GM18511 (cell line): ENCODE results near the gene IPO7.
A peak's percentile ranks its signal among the peaks of the same experiment; 100 is the strongest.
"Not testable (repeated sequence)": the region's sequence is repeated elsewhere in the genome, so short reads cannot be mapped to it uniquely, and the experiment has no call there.

Source experiments
- ATAC-seq: cut with Tn5 transposase; IDR thresholded peaks from one replicate; pipeline ENCODE4 v1.9.1; 2021; ENCODE audit warnings: mild to moderate bottlenecking, moderate library complexity; ENCODE audit not compliant: unreplicated experiment

IPO7 gene

GRCh38 chr11:9384535-9385326 is at the start of gene IPO7:
Gene IPO7, plus strand, starts transcription at chr11:9384652. Its CDS starts 112 bp downstream, at chr11:9384764.
- peak; percentile 93 for ATAC-seq

- no peak for ATAC-seq
Observed at GRCh38 chr11:9341638-9342178, 42.7 kb upstream of the IPO7 start.

DNA sequence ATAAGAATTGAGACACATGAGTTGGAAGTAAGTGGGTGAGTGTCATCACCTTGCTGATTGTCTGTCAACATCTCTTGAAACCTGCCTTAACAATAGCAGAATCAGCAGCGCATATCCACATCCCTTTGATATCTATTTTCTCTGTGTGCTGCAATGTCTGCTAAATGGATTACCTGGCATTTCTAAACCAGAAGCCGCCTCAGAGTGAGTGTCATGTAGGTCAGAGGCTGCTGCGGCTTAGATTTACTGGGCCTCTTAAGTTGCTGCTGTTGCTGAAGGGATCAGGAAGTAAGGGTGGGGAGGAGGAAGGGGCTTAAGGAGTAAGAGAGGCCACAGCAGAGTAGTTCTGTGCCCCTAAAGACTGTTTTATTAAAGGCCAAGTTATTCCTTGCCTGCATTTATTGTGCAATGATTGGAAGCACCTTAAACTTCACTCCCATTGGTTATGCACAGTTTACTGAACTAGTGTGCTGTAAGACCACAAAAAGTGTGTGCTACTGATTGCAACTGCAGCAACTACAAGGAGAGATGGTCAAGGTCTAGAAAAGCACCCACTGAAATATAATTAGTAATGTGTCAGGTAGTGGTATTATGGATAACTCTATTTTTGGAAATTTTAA is 40.3 kb upstream of the IPO7 start:
- ATAC-seq, result no peak

DNA sequence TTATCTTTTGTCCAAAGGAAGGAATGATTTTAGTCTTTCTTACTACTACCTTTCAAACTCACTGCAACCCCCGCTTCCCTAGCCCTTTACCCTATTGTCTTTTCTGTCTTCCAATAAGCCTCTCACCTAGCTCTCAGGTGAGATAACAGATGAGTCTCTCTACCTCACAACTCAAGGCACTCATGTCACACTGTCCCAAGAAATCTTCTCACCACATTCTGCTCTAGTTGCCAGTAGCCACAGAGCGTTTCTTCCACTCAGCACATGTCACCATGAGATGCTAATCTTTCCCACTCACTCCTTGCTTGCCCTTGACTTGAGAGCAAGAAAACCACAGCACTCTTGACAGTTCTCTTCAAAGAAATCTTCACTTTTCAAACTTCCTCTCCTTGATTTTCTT is 37.4 kb upstream of the IPO7 start:
- ATAC-seq, result no peak

GRCh38 chr11:9347779-9348178 is 36.7 kb upstream of the IPO7 start:
- ATAC-seq, result not testable (repeated sequence)

- ATAC-seq, result no peak
Observed at GRCh38 chr11:9351321-9351881, 33.1 kb upstream of the IPO7 start.

DNA sequence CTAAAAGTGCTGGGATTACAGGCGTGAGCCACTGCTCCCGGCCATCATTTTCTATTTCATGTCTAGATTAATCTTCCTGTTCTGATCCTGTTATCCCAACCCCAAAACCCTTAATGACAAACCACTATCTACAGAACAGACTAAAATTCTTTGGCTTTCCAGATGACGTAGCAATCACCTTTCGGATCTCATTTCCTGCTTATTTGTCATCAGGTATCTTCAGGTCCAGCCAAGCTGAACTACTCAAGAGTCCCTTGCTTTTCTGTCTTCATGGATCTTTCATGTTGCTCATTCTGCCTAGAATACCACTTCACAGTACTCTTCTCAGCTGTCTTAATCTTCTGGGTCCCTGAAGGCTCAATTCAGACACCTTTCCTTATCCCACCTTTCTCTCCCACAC is 27.4 kb upstream of the IPO7 start:
- no peak for ATAC-seq

GRCh38 chr11:9360862-9361622 is 23.4 kb upstream of the IPO7 start:
- ATAC-seq, result not testable (repeated sequence)

DNA sequence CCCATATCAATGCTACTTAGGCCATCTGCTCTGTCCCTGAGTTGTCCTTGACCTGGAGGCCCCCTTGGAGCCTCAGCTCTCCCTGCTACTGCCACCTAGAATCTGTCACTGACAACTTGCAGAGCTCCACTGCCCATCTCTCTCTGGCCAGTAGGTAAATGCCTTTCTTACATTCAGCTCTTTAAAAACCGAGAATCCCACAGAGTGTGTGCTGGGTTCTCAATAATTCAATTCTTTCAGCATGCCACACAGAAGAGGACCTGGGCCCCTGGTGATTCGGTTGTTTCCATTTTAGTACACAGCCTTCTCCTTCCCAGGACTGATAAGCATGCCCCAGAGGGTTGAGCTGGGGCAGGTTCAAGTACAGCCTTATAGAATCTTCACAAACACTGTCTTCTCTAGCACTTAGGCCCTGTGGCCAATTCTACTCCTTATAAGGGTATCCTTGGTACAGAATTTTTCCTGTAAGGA is 22.0 kb upstream of the IPO7 start:
- no peak for ATAC-seq

GRCh38 chr11:9363954-9364912 is 20.2 kb upstream of the IPO7 start:
- ATAC-seq, result peak; percentile 98

DNA sequence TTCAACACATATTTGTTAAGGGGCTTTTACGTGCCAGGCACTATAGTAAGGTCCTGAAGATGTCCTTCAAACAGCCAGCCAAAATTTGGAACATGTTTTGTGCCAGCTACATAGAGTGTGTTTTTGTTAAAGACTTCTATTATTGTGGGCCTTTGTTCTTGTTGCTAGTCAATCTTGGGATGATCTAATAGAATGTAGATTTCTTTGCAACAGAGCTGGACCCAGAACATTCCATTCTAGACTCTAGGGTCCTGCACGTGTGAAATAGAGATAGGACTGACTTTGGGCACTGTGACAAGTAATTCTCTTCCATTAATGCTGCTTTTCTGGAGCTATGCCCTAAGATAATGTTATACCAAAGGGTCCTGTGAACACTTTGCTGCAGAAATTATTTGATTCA is 16.9 kb upstream of the IPO7 start:
- ATAC-seq, result no peak

GRCh38 chr11:9377036-9377435 is 7.4 kb upstream of the IPO7 start:
- ATAC-seq, result no peak

DNA sequence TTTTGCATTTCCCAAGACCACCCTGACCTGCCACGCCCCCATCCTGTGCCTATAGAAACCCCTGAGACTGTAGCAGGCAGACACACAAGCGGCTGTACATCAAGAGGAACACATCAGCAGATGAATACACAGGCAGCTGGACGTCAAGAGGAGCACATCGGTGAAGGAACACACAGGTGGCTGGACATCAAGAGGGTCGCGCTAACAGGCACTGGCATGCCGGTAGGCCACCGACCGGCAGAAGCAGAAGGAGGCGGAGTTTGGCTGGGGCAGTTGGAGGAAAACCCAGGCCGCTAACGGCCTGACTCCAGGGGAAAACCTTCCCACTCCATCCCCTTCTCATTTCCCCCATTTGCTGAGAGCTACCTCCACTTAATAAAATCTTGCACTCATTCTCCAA is 5.4 kb upstream of the IPO7 start:
- ATAC-seq, result no peak

DNA sequence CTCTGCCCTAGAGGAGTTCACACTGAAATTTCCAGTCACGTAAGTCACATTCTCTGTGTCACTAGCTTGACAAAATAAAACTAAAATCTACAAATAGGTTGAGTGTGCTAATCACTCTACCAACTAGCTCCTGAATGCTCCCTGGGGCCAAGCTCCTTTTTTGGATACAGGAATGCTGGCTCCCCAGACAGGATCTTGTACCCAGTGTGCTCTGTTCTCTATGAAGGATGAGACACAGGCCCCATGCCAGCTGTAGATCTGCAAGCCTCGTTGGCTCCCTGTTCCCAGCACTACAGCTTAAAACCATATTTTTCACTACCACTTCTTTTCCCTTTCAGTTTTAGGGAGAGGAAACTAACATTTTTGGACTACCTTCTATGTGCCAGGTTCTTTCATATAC is 3.7 kb upstream of the IPO7 start:
- no peak for ATAC-seq

- peak; percentile 14 for ATAC-seq
Observed at GRCh38 chr11:9385327-9385899, 961 bp downstream of the IPO7 start.

- no peak for ATAC-seq
Observed at GRCh38 chr11:9386086-9386485, 1.6 kb downstream of the IPO7 start.

DNA sequence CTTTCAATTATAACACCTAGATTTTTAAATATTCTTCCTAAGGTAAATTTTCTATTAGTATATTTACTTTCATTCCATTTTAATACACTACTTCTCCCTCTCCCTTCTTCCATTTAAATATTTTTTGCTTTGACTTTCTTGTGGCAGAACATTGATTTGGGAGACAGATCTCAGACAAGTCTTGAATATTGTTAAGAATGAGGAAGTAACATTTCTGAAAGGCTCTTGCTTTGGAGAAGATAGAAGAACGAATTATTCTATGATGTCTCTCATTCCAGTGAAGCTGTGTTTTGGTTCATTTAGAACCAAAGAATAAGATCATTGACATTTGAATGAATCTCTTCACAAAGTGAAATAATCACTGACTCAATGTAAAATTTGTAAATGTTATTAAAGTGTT is 2.4 kb downstream of the IPO7 start:
- no peak for ATAC-seq

DNA sequence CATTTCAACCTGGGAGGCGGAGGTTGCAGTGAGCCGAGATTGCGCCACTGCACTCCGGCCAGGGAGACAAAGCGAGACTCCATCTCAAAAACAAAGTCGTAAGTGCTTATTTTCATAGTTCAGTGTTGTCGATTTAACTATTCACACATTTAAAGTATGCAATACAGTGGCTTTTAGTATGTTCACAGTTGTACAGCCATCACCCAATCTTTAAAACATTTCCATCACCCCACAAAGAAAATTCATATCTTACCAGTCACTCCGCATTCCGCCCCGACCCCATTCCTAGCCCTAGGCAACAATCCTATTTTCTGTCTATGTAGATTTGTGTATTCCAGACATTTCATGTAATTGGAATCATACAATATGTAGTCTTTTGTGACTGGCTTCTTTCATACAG is 11.9 kb downstream of the IPO7 start:
- no peak for ATAC-seq

- ATAC-seq, result peak; percentile 74
Observed at GRCh38 chr11:9396752-9397151, 12.3 kb downstream of the IPO7 start.
